ENCODE data around the gene STK38.

DNA sequence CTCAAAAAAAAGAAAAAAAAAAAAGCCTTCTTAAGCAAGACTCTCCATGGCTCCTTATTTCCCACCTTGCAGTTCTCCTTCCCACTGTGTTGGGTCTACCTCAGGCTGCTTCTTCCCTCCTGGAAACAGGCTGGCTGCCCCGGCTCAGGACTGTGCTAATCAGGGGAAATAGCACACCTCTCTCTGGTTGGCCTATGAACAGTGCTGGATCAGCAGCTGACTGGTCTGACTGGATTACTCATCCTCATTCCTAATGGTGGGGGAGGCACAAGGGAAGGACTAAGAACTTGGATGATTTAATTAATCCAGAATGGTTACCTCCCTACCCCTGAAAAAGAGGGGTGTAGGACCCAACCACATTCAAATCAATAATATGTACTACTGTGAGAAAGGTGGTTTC is 43.0 kb upstream of the STK38 start:
- TF ChIP-seq, protein P1, sequence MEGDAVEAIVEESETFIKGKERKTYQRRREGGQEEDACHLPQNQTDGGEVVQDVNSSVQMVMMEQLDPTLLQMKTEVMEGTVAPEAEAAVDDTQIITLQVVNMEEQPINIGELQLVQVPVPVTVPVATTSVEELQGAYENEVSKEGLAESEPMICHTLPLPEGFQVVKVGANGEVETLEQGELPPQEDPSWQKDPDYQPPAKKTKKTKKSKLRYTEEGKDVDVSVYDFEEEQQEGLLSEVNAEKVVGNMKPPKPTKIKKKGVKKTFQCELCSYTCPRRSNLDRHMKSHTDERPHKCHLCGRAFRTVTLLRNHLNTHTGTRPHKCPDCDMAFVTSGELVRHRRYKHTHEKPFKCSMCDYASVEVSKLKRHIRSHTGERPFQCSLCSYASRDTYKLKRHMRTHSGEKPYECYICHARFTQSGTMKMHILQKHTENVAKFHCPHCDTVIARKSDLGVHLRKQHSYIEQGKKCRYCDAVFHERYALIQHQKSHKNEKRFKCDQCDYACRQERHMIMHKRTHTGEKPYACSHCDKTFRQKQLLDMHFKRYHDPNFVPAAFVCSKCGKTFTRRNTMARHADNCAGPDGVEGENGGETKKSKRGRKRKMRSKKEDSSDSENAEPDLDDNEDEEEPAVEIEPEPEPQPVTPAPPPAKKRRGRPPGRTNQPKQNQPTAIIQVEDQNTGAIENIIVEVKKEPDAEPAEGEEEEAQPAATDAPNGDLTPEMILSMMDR (IDR thresholded peaks at IDR 0.05), result no peak
- TF ChIP-seq EZH2 (IDR thresholded peaks at IDR 0.05; ENCODE audit: borderline replicate concordance, insufficient read depth, low read depth, low read length, poor library complexity, severe bottlenecking), result no peak

All from B cell (primary cell).